Fibroblast of lung (primary cell): Measurements from ENCODE around the gene PRDX5.

Source experiments
- EZH2 ChIP-seq: IDR thresholded peaks from 2 replicates; pipeline ENCODE4 v1.5.1; 2012; ENCODE audit warnings: low read length, control low read depth, mild to moderate bottlenecking; ENCODE audit errors: missing control alignments
- TF ChIP-seq, protein P1 (sequence below), 2 donors: IDR thresholded peaks in 1 of 2; conservative IDR thresholded peaks in 1 of 2; 1 replicate in 1 of 2; 2 replicates in 1 of 2; pipeline ENCODE4 v1.5.1; 2011 to 2012; ENCODE audit warnings: low read length in 2 of 2, control low read depth in 1 of 2, inconsistent platforms in 1 of 2, low read depth in 1 of 2, mild to moderate bottlenecking in 1 of 2

DNA sequence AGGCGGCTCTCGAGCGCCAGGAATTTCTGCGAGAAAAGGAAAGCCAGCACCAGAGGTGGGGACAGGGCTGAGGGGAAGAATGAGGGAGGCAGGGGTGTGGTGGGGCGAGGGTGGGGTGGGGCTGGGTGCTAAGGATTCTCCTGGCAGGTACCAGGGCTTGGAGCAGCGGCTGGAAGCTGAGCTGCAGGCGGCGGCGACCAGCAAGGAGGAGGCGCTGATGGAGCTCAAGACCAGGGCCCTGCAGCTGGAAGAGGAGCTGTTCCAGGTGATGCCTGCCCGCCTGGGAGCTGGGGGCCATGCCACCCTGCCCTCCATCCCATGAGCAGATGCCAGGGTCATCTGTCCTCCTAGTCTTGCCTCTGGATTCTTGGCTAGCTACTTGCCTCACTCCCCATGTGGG is 31.5 kb downstream of the PRDX5 start:
- TF ChIP-seq, protein P1, sequence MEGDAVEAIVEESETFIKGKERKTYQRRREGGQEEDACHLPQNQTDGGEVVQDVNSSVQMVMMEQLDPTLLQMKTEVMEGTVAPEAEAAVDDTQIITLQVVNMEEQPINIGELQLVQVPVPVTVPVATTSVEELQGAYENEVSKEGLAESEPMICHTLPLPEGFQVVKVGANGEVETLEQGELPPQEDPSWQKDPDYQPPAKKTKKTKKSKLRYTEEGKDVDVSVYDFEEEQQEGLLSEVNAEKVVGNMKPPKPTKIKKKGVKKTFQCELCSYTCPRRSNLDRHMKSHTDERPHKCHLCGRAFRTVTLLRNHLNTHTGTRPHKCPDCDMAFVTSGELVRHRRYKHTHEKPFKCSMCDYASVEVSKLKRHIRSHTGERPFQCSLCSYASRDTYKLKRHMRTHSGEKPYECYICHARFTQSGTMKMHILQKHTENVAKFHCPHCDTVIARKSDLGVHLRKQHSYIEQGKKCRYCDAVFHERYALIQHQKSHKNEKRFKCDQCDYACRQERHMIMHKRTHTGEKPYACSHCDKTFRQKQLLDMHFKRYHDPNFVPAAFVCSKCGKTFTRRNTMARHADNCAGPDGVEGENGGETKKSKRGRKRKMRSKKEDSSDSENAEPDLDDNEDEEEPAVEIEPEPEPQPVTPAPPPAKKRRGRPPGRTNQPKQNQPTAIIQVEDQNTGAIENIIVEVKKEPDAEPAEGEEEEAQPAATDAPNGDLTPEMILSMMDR (conservative IDR thresholded peaks at IDR 0.05 in 1 of 2, IDR thresholded peaks at IDR 0.05 in 1 of 2; ENCODE audit: low read depth in 1 of 2, low read length in 2 of 2) = no peak
- no peak for TF ChIP-seq EZH2
